GM18907 (cell line): ENCODE data around the gene TCF12.

ENCODE experiments used
- ATAC-seq: cut with Tn5 transposase; IDR thresholded peaks from one replicate; pipeline ENCODE4 v1.9.1; 2021; ENCODE audit warnings: mild to moderate bottlenecking, moderate library complexity; ENCODE audit not compliant: unreplicated experiment

TCF12 gene

GRCh38 chr15:56918046-56918938 lies at the start of gene TCF12:
Gene TCF12 (plus strand): TSS chr15:56918644. CDS start chr15:56919914, 1,270 bp downstream.
- ATAC-seq, result peak; percentile 76

GRCh38 chr15:56869573-56869972 lies 48.9 kb upstream of the TCF12 start:
- no peak for ATAC-seq

- no peak for ATAC-seq
These were observed 47.3 kb upstream of the TCF12 start for GRCh38 chr15:56871185-56871584.

- ATAC-seq, result no peak
These were observed 46.6 kb upstream of the TCF12 start for GRCh38 chr15:56871867-56872266.

GRCh38 chr15:56877255-56877970 lies 41.0 kb upstream of the TCF12 start:
- ATAC-seq, result no peak

GRCh38 chr15:56879502-56879901 lies 38.9 kb upstream of the TCF12 start:
- ATAC-seq, result no peak

- no peak for ATAC-seq
These were observed 35.4 kb upstream of the TCF12 start for GRCh38 chr15:56883088-56883487.

- ATAC-seq, result peak; percentile 1
These were observed 32.0 kb upstream of the TCF12 start for GRCh38 chr15:56886363-56886931.

GRCh38 chr15:56886932-56887781 lies 31.3 kb upstream of the TCF12 start:
- ATAC-seq, result peak; percentile 90

- ATAC-seq, result no peak
These were observed 30.5 kb upstream of the TCF12 start for GRCh38 chr15:56887782-56888438.

GRCh38 chr15:56890038-56890437 lies 28.4 kb upstream of the TCF12 start:
- ATAC-seq, result no peak

- no peak for ATAC-seq
These were observed 26.5 kb upstream of the TCF12 start for GRCh38 chr15:56891852-56892440.

- ATAC-seq, result no peak
These were observed 25.6 kb upstream of the TCF12 start for GRCh38 chr15:56892659-56893363.

- ATAC-seq, result no peak
These were observed 25.1 kb upstream of the TCF12 start for GRCh38 chr15:56893364-56893678.

- no peak for ATAC-seq
These were observed 23.8 kb upstream of the TCF12 start for GRCh38 chr15:56894601-56895000.

- no peak for ATAC-seq
These were observed 16.5 kb upstream of the TCF12 start for GRCh38 chr15:56901931-56902330.

- ATAC-seq, result no peak
These were observed 11.7 kb upstream of the TCF12 start for GRCh38 chr15:56906766-56907165.

GRCh38 chr15:56910801-56911200 lies 7.6 kb upstream of the TCF12 start:
- ATAC-seq, result no peak

GRCh38 chr15:56913241-56913640 lies 5.2 kb upstream of the TCF12 start:
- no peak for ATAC-seq
